HG03025 (cell line): Measurements from ENCODE around the gene FIS1.
"Not testable (repeated sequence)": the region's sequence is repeated elsewhere in the genome, so short reads cannot be mapped to it uniquely, and the experiment has no call there.

Experiments used
- ATAC-seq: cut with Tn5 transposase; IDR thresholded peaks from one replicate; pipeline ENCODE4 v1.9.1; 2021; ENCODE audit warnings: mild to moderate bottlenecking, moderate library complexity; ENCODE audit not compliant: unreplicated experiment, low FRiP score

The FIS1 gene

GRCh38 chr7:101244375-101245146 is at the start of gene FIS1:
Gene FIS1 (minus strand): TSS chr7:101245081. CDS start chr7:101245004, 77 bp downstream.
- ATAC-seq, result peak; percentile 91

- ATAC-seq, result no peak
Measured at GRCh38 chr7:101294039-101294831, 49.4 kb upstream of the FIS1 start.

GRCh38 chr7:101293069-101294021 is 48.5 kb upstream of the FIS1 start:
- not testable (repeated sequence) for ATAC-seq

- ATAC-seq, result not testable (repeated sequence)
Measured at GRCh38 chr7:101292566-101292965, 47.7 kb upstream of the FIS1 start.

- ATAC-seq, result not testable (repeated sequence)
Measured at GRCh38 chr7:101290186-101291037, 45.5 kb upstream of the FIS1 start.

GRCh38 chr7:101289687-101290086 is 44.8 kb upstream of the FIS1 start:
- ATAC-seq, result peak; percentile 51

GRCh38 chr7:101288439-101288838 is 43.6 kb upstream of the FIS1 start:
- no peak for ATAC-seq

GRCh38 chr7:101287032-101287431 is 42.2 kb upstream of the FIS1 start:
- no peak for ATAC-seq

- not testable (repeated sequence) for ATAC-seq
Measured at GRCh38 chr7:101285880-101286279, 41.0 kb upstream of the FIS1 start.

- ATAC-seq, result no peak
Measured at GRCh38 chr7:101285171-101285570, 40.3 kb upstream of the FIS1 start.

GRCh38 chr7:101280912-101281311 is 36.0 kb upstream of the FIS1 start:
- ATAC-seq, result not testable (repeated sequence)

GRCh38 chr7:101278461-101279292 is 33.8 kb upstream of the FIS1 start:
- ATAC-seq, result no peak

GRCh38 chr7:101277155-101277554 is 32.3 kb upstream of the FIS1 start:
- ATAC-seq, result no peak

GRCh38 chr7:101273206-101273605 is 28.3 kb upstream of the FIS1 start:
- no peak for ATAC-seq

- no peak for ATAC-seq
Measured at GRCh38 chr7:101271021-101271420, 26.1 kb upstream of the FIS1 start.

- ATAC-seq, result no peak
Measured at GRCh38 chr7:101269664-101270063, 24.8 kb upstream of the FIS1 start.

GRCh38 chr7:101265622-101266516 is 21.0 kb upstream of the FIS1 start:
- no peak for ATAC-seq
